K562 (cell line): ENCODE results near the gene PCYT1A.

Experiments used
- ATF2 ChIP-seq: sonication (generic); formaldehyde crosslinking; IDR thresholded peaks from 2 replicates; pipeline ENCODE4 v1.8.1; 2022; ENCODE audit warnings: missing genetic modification reagents
- FOXJ3 ChIP-seq: sonication (generic); formaldehyde crosslinking; IDR thresholded peaks from 2 replicates; pipeline ENCODE4 v1.4.0; 2020; ENCODE audit warnings: mild to moderate bottlenecking, missing genetic modification reagents
- MCM7 ChIP-seq, 2 experiments: fragments of 450-650 bp; IDR thresholded peaks; 2 replicates each; pipeline ENCODE4 v1.6.1; 2016 to 2018
- NFRKB ChIP-seq: fragments of 450-650 bp; IDR thresholded peaks from 2 replicates; pipeline ENCODE4 v1.6.1; 2016; ENCODE audit warnings: low read depth
- RNF2 ChIP-seq: sonication (generic); IDR thresholded peaks from 2 replicates; pipeline ENCODE4 v1.6.1; 2016
- SMARCA5 ChIP-seq: fragments of 450-650 bp; IDR thresholded peaks from 2 replicates; pipeline ENCODE4 v1.6.1; 2016
- TBL1XR1 ChIP-seq, 2 experiments: IDR thresholded peaks; 2 replicates each; pipeline ENCODE4 v1.6.1; 2012; ENCODE audit warnings: improper control_type of control experiment in 2 of 2, low read length in 2 of 2, mild to moderate bottlenecking in 1 of 2
- THAP7 ChIP-seq: fragments of 250-450 bp; sonication (Bioruptor Pico); IDR thresholded peaks from 2 replicates; pipeline ENCODE4 v1.5.0; 2021

- TF ChIP-seq MCM7 (IDR thresholded peaks at IDR 0.05) (no peak), TBL1XR1 (IDR thresholded peaks at IDR 0.05; ENCODE audit: low read length in 2 of 2) (no peak), NFRKB (no peak), THAP7 (no peak), SMARCA5 (no peak), FOXJ3 (CRISPR knock-in tag) (no peak), ATF2 (CRISPR knock-in tag) (no peak), RNF2 (no peak)
Observed at GRCh38 chr3:196232882-196233251, 54.7 kb downstream of the PCYT1A start.
